GM18517 (cell line): ENCODE data around the gene EARS2.
A peak's percentile ranks its signal among the peaks of the same experiment; 100 is the strongest.
"Not testable (repeated sequence)": the region's sequence is repeated elsewhere in the genome, so short reads cannot be mapped to it uniquely, and the experiment has no call there.

ENCODE experiments used
- ATAC-seq: cut with Tn5 transposase; IDR thresholded peaks from one replicate; pipeline ENCODE4 v1.9.1; 2021; ENCODE audit warnings: mild to moderate bottlenecking, moderate library complexity; ENCODE audit not compliant: unreplicated experiment

Gene EARS2

DNA sequence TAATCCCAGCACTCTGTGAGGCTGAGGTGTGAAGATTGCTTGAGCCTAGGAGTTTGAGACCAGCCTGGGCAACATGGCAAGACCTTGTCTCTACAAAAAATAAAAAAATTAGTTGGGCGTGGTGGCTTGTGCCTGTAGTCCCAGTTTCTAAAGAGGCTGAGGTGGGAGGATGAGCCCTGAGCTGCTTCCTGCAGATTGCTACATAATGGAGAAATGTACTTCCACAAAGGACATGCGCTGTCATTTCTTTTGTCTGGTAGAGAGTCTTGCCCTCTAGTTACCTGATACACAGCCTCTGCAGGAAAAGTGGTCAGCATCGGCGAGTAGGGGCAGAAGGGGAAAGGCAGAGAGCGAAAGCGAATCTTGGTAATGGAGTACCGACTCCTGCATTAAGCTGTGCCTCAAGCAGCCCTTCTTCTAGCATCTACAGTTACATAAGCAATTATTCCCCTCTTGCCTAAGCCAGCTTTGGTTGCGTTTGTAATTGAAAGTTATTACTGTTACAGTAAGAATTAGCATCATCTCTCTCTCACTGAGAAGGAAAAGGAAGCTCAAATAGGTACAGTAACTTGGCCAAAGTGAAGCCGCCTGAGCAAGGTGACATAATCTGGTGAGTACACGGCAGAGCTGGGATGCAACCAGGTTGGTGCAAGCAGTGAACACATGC is 28.4 kb downstream of the EARS2 start:
- no peak for ATAC-seq

DNA sequence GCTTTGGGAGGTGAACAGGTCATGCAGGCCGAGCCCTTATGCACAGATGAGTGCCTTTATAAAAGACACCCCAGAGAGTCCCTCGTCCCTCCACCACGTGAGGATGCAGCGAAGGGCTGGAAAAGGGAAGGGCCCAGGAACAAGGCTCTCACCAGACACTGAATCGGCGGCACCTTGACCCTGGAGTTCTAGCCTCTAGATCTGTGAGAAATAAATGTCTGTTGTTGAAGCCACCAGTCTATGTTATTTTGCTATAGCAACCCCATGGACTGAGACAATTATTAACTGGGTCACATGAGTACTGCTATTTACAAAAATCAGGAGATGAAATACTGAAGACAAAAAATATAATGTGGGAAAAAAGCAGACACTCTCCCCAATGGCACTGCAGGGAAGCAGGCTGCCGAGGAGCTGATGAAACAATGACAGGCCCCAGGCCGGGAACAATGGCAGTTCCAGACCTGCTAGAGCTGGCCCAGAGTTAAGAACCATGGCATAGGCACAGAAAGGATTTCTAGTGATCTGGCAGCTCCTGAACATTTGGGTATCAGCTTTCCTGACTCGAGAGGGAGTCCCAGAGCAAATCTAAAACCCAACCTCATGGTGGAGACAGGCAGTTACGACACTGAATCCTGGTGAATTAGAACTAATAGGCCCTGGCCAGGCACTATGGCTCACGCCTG is 29.0 kb downstream of the EARS2 start:
- ATAC-seq: no peak

DNA sequence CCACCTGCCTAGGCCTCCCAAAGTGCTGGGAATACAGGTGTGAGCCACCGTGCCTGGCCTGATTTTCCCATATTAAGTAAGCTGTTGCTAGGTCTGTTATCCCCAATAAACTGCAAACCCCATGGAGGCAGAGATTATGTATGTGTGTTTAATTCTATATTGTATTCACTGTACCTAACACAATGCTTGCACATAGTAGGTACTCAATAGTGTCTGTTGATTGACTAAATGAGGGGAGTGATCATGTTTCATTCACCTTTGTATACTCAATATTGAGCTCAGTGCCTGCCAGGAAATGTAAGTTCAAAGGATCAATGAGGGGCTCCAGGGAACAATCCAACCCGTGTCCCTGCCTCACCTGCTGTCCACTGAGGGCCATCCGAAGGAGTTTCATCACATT is 32.3 kb downstream of the EARS2 start:
- ATAC-seq: no peak

DNA sequence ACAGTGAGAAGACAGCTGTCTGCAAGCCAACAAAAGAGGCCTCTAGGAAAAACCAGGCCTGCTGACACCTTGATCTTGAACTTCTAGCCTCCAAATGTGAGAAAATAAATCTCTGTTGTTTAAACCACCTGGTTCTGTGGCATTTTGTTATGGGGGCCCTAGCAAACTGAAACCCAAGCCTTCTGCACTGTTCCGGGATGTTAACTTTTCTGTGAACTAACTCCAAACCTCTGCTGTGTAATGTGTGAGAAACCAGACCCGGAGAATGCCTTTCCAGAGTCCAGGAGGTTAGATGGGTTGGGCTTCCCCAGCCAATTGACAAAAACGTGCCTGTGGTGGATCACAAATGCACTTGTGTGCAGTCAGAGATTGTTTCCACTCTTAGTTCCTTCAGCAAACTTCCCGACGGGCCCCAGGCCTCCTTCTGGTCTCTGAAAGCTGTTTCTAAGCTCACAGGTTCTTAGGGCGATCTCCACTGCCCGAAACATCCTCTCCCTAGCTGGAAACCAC is 33.2 kb downstream of the EARS2 start:
- ATAC-seq: no peak

DNA sequence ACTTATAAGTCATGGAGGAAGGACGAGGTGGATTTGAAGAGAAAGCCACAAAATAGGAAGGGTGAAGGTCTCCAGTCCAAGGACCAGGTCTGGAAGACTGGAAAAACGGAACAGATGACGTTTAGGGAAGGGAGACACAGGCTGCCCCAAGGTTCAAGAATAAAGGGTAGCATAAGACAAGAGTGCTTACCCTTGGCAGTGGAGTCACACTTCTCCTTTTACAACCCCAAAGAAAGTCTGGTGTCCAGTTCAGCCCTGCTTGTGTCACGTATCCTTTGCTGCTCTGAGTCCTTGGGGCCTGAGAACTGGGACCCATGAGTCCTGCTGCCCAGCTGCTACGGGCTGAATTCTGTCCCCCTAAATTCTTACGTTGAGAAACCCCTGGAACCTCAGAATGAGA is 33.8 kb downstream of the EARS2 start:
- no peak for ATAC-seq

DNA sequence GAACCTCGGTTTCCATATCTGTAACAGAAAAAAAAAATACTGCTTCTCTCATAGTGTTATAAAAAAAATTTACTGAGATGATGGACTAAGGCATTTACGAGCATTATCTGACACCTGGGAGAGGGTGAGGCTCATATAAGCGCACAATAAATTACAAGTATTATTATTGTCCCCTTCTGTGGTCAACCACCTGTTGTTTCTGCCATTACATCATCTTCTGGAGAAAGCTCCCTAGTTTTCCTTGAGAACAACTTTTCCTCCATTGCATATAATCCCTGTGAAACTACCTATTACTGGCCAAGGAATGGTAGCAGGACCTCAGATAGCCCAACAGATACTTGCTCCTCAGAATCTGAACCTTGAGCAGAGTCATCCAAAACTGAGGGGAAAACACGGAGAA is 35.2 kb downstream of the EARS2 start:
- no peak for ATAC-seq

DNA sequence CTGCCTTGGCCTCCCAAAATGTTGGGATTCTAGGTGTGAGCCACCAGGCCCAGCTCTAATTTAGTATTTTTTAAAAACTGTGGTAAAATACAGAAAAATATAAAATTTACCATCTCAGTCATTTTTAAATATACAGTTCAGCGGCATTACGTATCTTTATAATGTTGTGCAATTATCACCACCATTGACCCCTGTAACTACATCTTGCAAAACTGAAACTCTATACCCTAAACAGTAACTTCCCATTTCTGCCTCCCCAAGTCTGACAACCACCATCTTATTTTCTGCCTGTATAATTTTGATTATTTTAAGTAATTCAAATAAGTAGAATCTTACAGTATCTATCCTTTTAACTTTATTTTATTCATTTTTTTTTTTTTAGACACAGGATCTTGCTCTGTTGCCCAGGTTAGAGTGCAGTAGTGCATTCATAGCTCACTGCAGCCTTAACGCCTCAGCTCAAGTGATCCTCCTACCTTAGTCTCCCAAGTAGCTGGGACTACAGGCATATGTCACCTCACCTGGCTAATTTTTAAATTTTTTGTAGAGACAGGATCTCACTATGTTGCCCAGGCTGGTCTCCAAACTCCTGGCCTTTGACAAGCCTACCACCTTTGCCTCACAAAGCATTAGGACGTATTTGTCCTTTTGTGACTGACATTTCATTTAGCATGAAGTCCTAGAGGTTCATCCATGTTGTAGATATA is 36.0 kb downstream of the EARS2 start:
- no peak for ATAC-seq

DNA sequence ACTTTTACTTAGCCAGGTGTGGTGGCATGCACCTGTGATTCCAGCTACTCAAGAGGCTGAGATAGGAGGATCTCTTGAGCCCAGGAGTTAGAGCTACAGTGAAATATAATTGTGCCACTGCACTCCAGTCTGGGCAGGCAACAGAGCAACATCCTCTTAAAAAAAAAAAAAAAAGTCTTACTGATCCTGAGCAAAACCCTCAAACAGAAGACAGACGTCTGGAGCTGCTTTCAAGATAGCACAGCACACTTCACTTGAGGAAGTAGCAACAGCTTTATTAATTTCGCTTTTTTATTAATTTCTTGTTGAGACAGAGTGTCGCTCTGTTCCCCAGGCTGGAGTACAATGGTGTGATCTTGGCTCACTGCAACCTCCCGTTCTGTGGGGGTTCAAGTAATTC is 36.6 kb downstream of the EARS2 start:
- no peak for ATAC-seq

DNA sequence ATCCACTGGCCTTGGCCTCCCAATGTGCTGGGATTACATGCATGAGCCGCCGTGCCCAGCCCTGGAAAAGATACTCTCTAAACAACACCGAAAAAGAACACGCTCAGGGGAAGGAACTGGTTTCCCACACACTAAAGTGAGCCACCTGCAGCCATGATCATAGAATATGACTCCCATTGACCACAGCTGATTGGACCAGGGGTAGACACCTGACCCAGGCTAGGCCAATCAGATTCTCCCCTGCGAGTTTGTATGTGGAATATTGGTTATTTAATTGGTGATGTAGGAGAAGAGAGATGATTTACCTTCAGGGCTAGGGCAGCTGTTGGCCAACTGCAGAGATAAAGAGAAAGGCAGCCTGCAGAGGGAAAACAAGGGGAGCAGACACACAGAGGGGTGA is 37.9 kb downstream of the EARS2 start:
- ATAC-seq: no peak

DNA sequence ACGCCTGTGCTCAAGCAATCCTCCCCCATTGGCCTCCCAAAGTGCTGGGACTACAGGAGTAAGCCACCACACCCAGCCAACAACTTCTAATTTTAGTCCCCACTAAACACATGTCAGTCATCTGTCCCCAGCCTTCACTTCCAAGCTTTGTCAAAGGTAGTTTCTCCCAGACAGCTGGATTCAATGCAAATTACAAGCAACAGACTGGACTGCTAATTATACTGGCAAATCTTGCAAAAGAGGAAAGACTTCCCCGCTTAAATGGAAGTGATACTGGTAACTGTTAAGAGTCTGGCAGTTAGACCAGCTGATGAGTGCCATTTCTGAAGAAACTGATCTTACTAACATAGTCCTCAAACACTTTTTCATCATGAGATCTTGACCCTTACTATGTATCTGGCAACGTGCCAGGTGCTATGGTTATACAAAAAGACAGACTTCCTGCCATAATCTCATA is 38.7 kb downstream of the EARS2 start:
- ATAC-seq: no peak

DNA sequence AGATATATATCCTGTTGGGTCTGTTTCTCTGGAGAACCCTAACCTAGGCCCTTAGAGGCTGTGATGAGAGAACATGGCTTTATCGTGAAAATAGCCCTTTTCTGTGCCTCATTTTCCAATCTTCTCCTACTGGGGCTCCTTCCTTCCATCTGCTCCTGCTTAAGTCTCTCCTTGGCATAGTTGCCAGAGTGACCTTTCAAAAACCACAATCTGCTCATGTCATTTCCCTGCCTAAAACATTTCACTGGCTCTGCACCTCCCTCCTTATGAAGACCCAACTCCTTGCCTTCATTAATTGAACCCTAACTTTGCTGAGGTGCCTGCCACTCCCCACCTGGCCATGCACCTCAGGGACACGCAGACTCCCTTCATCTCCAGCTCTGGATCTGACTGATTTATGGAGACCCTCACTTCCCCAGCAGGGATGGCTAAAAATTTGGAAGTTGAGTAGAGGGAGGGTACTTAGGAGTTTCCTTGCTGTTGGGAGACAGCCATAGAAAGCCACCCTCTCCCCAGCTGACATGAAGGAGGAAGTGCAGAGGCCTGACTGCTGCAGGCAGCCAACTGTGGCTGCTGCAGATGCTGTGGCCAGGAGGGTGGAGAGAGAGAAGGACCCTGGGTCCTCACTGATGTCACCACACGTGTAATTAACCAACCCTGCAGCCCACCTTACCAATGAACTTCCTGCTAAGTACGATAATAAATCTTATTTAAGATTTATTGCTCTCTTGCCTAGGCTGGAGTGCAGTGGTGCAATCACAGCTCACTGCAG is 40.6 kb downstream of the EARS2 start:
- no peak for ATAC-seq

DNA sequence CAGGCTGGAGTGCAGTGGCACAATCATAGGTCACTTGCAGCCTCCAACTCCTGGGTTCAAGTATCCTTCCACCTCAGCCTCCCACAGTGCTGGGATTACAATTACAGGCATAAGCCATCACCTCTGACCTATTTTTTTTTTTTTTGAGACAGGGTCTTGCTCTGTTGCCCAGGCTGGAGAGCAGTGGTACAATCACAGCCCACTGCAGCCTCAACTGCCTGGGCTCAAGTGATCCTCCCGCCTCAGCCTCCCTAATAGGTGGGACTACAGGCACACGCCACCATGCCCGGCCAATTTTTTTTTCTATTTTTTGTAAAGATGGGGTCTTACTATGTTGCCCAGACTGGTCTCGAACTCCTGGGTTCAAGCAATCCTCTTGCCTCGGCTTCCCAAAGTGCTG is 41.3 kb downstream of the EARS2 start:
- no peak for ATAC-seq

DNA sequence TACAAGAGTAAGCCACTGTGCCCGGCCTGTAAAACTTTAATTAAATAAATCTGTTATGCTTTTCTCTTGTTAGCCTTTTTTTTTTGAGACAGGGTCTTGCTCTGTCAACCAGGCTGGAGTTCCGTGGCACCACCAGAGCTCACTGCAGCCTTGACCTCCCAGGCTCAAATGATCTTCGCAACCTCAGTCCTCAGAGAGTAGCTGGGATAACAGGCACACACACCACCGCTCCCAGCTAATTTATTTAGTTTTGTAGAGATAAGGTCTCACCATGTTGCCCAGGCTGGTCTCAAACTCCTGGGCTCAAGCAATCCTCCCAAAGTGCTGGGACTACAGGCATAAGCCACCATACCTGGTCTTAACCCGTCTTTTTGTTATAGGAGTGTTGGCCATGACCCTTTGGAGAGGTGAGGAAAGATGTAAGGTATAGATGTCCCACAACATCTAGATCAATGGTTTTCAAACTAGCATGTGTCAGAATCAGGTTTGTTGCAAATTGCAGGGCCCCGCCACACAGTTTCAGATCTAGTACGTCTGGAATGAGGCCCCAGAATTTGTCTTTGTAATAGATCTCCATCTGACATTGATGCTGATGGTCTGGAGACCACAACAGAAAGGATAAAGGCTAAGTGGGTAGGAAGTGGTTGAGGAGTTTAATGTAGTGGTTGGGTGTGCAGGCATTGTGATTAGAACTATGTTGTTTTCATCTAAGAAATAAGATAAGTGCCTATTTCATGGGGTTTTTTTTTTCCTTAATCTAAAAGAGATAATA is 42.6 kb downstream of the EARS2 start:
- ATAC-seq: no peak

DNA sequence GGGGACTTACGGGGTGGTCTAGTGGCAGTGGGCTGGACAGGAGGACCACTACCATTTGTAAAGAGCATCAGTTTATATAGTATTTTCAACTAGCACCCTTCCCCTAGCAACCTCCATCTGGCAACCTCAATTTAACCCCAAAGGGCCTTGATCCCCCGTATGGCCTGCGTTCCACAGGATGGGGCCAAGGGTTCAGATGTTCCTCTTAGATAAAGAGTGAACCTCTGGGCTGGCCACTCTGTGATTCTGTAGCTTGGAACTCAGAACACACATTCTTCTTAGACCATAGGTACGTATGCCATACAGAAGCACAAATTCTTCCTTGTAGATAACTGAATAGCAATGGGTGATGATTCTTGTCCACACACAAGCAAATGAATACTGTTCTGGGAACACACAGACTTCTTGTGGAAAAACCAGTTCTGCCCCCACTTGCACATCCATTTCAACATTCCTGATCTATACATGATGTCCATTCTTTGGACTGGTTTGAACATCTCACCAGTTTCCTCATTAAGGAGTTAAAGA is 44.9 kb downstream of the EARS2 start:
- ATAC-seq: no peak

DNA sequence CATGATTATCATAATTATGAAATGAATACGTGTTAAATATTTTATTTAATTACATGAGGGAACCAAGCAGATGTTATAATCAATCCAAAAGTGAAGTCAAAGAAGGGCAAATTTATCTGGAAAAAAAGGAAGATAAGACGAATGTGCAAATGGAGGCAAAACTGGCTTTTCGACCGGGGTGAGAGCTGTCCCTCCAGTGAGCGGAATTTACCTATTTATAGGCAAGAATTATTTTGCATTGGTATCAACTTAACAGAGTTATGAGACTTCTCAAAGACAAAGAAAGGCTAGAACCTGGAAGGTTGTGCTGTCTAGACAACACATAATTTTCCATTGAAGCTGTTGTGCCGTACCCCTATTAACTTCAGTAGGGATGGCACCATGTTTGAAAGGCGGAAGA is 45.4 kb downstream of the EARS2 start:
- no peak for ATAC-seq

DNA sequence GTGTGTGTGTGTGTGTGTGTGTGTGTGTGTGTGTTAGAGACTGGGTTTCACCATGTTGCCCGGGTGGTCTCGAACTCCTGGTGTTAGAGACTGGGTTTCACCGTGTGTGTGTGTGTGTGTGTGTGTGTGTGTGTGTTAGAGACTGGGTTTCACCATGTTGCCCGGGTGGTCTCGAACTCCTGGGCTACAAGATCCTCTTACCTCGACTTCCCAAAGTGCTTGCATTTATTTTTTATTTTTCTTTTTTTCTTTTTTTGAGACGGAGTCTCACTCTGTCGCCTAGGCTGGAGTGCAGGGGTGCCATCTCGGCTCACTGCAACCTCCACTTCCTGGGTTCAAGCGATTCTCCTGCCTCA is 46.3 kb downstream of the EARS2 start:
- ATAC-seq: not testable (repeated sequence)

DNA sequence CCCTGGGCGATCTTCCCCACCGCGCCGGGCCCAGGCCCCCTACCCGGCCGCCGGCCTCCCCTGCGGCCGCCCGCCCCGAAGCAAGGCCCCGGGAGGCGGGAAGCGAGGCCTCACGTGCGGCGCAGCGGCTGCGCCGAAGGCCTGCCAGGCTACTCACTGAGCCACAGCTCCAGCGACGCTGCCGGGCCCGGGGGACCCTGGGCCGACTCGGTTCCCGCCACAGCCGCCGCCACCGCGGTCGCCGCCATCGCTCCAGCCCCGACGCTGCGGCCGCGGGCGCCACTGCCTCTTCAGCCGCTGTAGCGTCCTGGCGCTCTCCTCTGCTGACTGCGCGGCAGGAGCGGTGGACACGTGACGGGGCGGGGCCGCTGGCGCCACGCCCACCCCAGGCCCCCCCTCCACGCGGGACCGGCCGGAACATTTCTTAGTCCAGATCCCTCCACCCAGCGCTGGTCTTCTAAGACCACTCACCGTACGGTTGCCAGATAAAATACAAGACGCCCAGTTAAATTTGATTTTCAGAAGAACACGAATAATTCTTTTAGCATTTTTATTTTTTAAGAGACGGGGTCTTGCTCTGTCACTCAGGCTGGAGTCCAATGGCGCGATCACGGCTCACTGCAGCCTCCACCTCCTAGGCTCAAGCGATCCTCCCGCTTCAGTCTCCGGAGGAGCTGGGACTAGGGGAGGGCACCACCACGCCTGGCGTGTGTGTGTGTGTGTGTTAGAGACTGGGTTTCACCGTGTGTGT is 46.8 kb downstream of the EARS2 start, which contains the start of gene GGA2:
Gene GGA2, minus strand, starts transcription at position 331 of the 751 bp plus-strand sequence. Its CDS starts 83 bp downstream, at position 248.
- ATAC-seq: peak; percentile 60

DNA sequence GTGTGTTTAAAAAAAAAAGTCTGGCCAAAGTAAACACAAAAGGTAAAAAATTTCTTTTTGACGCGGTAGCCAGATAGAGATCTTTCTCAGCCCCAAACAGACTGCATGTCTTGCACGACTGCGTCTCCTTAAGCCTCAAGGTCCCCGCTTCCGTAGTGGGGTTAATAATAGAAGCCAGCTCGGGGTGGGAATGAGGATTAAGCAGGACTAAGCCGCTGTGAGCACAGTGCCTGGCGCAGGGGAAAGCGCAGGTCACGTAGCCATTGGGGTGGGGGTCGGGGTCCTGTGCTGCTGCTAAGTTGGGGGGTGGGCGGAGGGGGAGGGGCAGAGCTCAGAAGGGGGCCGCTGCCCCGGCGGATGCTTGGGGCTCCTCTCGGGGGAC is 47.4 kb downstream of the EARS2 start:
- ATAC-seq: no peak

DNA sequence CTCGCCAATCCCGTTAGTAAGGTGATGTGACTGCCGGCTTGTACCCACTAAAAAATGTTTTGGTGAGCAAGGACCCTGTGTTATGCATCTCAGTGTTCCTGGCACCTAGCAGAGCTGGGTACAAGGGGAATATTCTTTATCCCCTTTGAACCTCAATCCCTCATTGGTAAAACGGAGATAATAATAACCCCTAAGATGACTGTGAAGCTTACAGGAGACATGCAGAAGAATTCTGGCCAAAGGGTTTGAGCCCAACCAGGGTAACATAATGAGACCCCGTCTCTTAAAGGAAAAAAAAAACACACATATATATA is 47.8 kb downstream of the EARS2 start:
- no peak for ATAC-seq
